ENCODE results near the gene NUMB.

GRCh38 chr14:73472185-73473114 is 14.1 kb upstream of the NUMB start:
- peak; percentile 80 for TF ChIP-seq CTCF (CRISPR knock-in tag; IDR thresholded peaks at IDR 0.05)
- no peak for TF ChIP-seq POLR2A (IDR thresholded peaks at IDR 0.05; ENCODE audit: insufficient read depth in 1 of 2, low read depth in 2 of 2, low read length in 2 of 2)
- TF ChIP-seq ZNF383 (CRISPR knock-in tag; IDR thresholded peaks at IDR 0.05; ENCODE audit: borderline replicate concordance), result no peak
- no peak for TF ChIP-seq KAT2B (IDR thresholded peaks at IDR 0.05; ENCODE audit: borderline replicate concordance, low read depth, low read length)
